Keratinocyte (primary cell): ENCODE measurements around the gene DNM2. TPM values are rescaled to one million over a fixed set of nuclear protein-coding genes. Genes with fewer than 3 reads are reported as not detected.
"Not testable (repeated sequence)": the region's sequence is repeated elsewhere in the genome, so short reads cannot be mapped to it uniquely, and the experiment has no call there.

Experiments
- DNase-seq: peaks from one replicate; pipeline ENCODE4 v3.0.0-alpha.2; 2011; ENCODE audit warnings: low read depth, missing footprints, low spot score
- FAIRE-seq: peaks from 2 replicates; lab custom pipeline; 2011; peaks lifted over from hg19 to GRCh38; lab: Jason Lieb, UNC
- H2AFZ ChIP-seq: 2 replicates; pipeline ENCODE4 v1.6.0; 2012; ENCODE audit warnings: low read length, control low read depth, inconsistent platforms; ENCODE audit not compliant: control insufficient read depth
- H3K27ac ChIP-seq: 2 replicates; pipeline ENCODE4 v1.5.1; 2011; ENCODE audit warnings: low read length; ENCODE audit not compliant: control insufficient read depth, insufficient read depth
- H3K27me3 ChIP-seq: 3 replicates; pipeline ENCODE4 v1.6.0; 2011; ENCODE audit warnings: low read length; ENCODE audit not compliant: control insufficient read depth, insufficient read depth; ENCODE audit errors: extremely low read depth
- H3K36me3 ChIP-seq, 2 experiments: 2 replicates in 1 of 2; 3 replicates in 1 of 2; pipeline ENCODE4 v1.5.1; 2011; ENCODE audit warnings: low read length in 2 of 2, mild to moderate bottlenecking in 1 of 2; ENCODE audit not compliant: control insufficient read depth in 2 of 2, insufficient read depth in 2 of 2; ENCODE audit errors: extremely low read depth in 1 of 2
- H3K4me1 ChIP-seq: 3 replicates; pipeline ENCODE4 v1.5.1; 2011; ENCODE audit warnings: low read length; ENCODE audit not compliant: control insufficient read depth, insufficient read depth; ENCODE audit errors: extremely low read depth
- H3K4me2 ChIP-seq: 3 replicates; pipeline ENCODE4 v1.6.0; 2011; ENCODE audit warnings: low read depth, low read length; ENCODE audit not compliant: control insufficient read depth, insufficient read depth; ENCODE audit errors: extremely low read depth
- H3K4me3 ChIP-seq, 3 experiments: fragments of 200-600 bp in 1 of 3; sonication (generic) in 1 of 3; 2 replicates in 2 of 3; 3 replicates in 1 of 3; pipeline ENCODE4 v1.5.1; 2011 to 2016; ENCODE audit warnings: low read length in 3 of 3, mild to moderate bottlenecking in 3 of 3, control low read depth in 2 of 3, inconsistent platforms in 1 of 3, low read depth in 1 of 3, mixed read lengths in 1 of 3, mixed run types in 1 of 3, moderate library complexity in 1 of 3; ENCODE audit not compliant: control insufficient read depth in 2 of 3, insufficient read depth in 2 of 3; ENCODE audit errors: extremely low read depth in 1 of 3
- H3K79me2 ChIP-seq: 2 replicates; pipeline ENCODE4 v1.6.0; 2012; ENCODE audit warnings: low read length; ENCODE audit not compliant: control insufficient read depth, insufficient read depth
- H3K9ac ChIP-seq: 3 replicates; pipeline ENCODE4 v1.6.0; 2011; ENCODE audit warnings: low read length; ENCODE audit not compliant: control insufficient read depth, insufficient read depth; ENCODE audit errors: extremely low read depth
- H3K9me1 ChIP-seq: 3 replicates; pipeline ENCODE4 v1.6.0; 2011; ENCODE audit warnings: low read length; ENCODE audit not compliant: control insufficient read depth, insufficient read depth; ENCODE audit errors: extremely low read depth
- H3K9me3 ChIP-seq: 2 replicates; pipeline ENCODE4 v1.5.1; 2012; ENCODE audit warnings: low read depth, low read length; ENCODE audit not compliant: control insufficient read depth
- H4K20me1 ChIP-seq: 3 replicates; pipeline ENCODE4 v1.6.0; 2011; ENCODE audit warnings: low read length; ENCODE audit not compliant: control insufficient read depth, insufficient read depth; ENCODE audit errors: extremely low read depth
- EZH2 ChIP-seq: IDR thresholded peaks from one replicate; pipeline ENCODE4 v1.6.1; 2012; ENCODE audit warnings: inconsistent platforms, mild to moderate bottlenecking, low read length, moderate library complexity
- dilution Hi-C: fragments of 300-500 bp; cut with MboI; formaldehyde crosslinking; loops from one replicate; pipeline ENCODE4 v1.7.0; 2020; ENCODE audit warnings: low sequenced_read_pairs; ENCODE audit not compliant: extremely low pct_ligation_motif_present
- polyA plus RNA-seq, 5 experiments: library from polyadenylated mRNA; depleted of rRNA in 3 of 5; stranded (reverse) in 3 of 5; stranded (forward) in 1 of 5; unstranded in 1 of 5; fragments of >200 nt; gene quantifications; 1 replicate in 1 of 5; 2 replicates in 3 of 5; 3 replicates in 1 of 5; pipeline versions ENCODE4 v1.2.1 to v1.2.3, GENCODE V29; 2011 to 2012; ENCODE audit warnings: missing spikeins in 2 of 5, low read depth in 1 of 5, low replicate concordance in 1 of 5
- TF ChIP-seq, protein P1 (sequence below), 3 experiments: IDR thresholded peaks in 1 of 3; conservative IDR thresholded peaks in 1 of 3; optimal IDR thresholded peaks in 1 of 3; 2 replicates in 2 of 3; 3 replicates in 1 of 3; pipeline versions ENCODE3 to v1.5.1; 2011; ENCODE audit warnings: low read length in 3 of 3, mild to moderate bottlenecking in 3 of 3, moderate library complexity in 2 of 3, control low read depth in 1 of 3, inconsistent platforms in 1 of 3; ENCODE audit not compliant: insufficient read depth in 2 of 3; ENCODE audit errors: extremely low read depth in 1 of 3

The DNM2 gene
- polyA plus RNA-seq, 1 donor (not counting 4 experiments of a cell fraction or from before 2014, with no cell fraction given), result 60.1 TPM

DNA sequence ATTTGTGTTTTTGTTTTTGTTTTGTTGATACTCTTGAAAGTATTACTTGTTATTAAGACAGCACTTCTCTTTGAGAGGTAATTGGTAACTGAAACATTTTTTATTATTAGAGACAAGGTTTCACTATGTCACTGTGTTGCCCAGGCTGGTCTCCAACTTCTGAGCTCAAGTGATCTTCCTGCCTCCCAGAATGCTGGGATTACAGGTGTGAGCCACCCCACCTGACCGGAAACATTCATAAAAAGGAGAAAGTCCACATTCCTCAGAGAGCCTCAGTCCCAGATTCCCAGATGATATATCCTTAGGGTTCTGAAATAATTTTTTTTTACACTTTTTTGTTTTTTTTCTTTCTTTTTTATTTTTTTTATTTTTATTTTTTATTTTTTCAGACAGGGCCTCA is 156.1 kb downstream of the DNM2 start:
- DNase-seq (no peak), FAIRE-seq (no peak)
- no peaks in the 10 kb centered on the region for H3K27me3 ChIP-seq
- peaks cover 13% of the 10 kb centered on the region for H3K4me1 ChIP-seq
- peaks cover 61% of the 10 kb centered on the region for H3K79me2 ChIP-seq
- H3K9me3 ChIP-seq, result no peaks in the 10 kb centered on the region
- H4K20me1 ChIP-seq, result peaks cover 4% of the 10 kb centered on the region
- TF ChIP-seq, protein P1, sequence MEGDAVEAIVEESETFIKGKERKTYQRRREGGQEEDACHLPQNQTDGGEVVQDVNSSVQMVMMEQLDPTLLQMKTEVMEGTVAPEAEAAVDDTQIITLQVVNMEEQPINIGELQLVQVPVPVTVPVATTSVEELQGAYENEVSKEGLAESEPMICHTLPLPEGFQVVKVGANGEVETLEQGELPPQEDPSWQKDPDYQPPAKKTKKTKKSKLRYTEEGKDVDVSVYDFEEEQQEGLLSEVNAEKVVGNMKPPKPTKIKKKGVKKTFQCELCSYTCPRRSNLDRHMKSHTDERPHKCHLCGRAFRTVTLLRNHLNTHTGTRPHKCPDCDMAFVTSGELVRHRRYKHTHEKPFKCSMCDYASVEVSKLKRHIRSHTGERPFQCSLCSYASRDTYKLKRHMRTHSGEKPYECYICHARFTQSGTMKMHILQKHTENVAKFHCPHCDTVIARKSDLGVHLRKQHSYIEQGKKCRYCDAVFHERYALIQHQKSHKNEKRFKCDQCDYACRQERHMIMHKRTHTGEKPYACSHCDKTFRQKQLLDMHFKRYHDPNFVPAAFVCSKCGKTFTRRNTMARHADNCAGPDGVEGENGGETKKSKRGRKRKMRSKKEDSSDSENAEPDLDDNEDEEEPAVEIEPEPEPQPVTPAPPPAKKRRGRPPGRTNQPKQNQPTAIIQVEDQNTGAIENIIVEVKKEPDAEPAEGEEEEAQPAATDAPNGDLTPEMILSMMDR (optimal IDR thresholded peaks at IDR 0.05 in 1 of 3, IDR thresholded peaks at IDR 0.05 in 1 of 3, conservative IDR thresholded peaks at IDR 0.05 in 1 of 3; ENCODE audit: extremely low read depth in 1 of 3, insufficient read depth in 2 of 3, low read length in 3 of 3), result no peak
- TF ChIP-seq EZH2, result no peak
- no peak overlapping the region for H2AFZ ChIP-seq
- no peak overlapping the region for H3K9ac ChIP-seq
- dilution Hi-C loops, result no loop called here
- H3K36me3 ChIP-seq, result peaks cover 0 to 2% of the 10 kb centered on the region in 2 experiments
- no peaks in the 10 kb centered on the region for H3K9me1 ChIP-seq
- peak overlapping the region; percentile 16 for H3K4me2 ChIP-seq
- H3K27ac ChIP-seq, result no peak overlapping the region
- H3K4me3 ChIP-seq, result no peak overlapping the region

GRCh38 chr19:10876459-10877240 is 158.8 kb downstream of the DNM2 start:
- H3K36me3 ChIP-seq, result peaks cover 9 to 11% of the 10 kb centered on the region in 2 experiments
- H4K20me1 ChIP-seq, result peaks cover 4% of the 10 kb centered on the region
- H2AFZ ChIP-seq, result no peak overlapping the region
- H3K4me2 ChIP-seq, result no peak overlapping the region
- H3K4me1 ChIP-seq, result peaks cover 12% of the 10 kb centered on the region
- no peak overlapping the region for H3K9ac ChIP-seq
- TF ChIP-seq EZH2, result no peak
- TF ChIP-seq, protein P1 (optimal IDR thresholded peaks at IDR 0.05 in 1 of 3, IDR thresholded peaks at IDR 0.05 in 1 of 3, conservative IDR thresholded peaks at IDR 0.05 in 1 of 3; ENCODE audit: extremely low read depth in 1 of 3, insufficient read depth in 2 of 3, low read length in 3 of 3), result no peak
- FAIRE-seq (no peak), DNase-seq (no peak)
- H3K4me3 ChIP-seq, result no peak overlapping the region
- no peaks in the 10 kb centered on the region for H3K9me3 ChIP-seq
- peaks cover 86% of the 10 kb centered on the region for H3K79me2 ChIP-seq
- H3K27me3 ChIP-seq, result no peaks in the 10 kb centered on the region
- H3K27ac ChIP-seq, result no peak overlapping the region
- H3K9me1 ChIP-seq, result no peaks in the 10 kb centered on the region
- dilution Hi-C loops, result no loop called here

DNA sequence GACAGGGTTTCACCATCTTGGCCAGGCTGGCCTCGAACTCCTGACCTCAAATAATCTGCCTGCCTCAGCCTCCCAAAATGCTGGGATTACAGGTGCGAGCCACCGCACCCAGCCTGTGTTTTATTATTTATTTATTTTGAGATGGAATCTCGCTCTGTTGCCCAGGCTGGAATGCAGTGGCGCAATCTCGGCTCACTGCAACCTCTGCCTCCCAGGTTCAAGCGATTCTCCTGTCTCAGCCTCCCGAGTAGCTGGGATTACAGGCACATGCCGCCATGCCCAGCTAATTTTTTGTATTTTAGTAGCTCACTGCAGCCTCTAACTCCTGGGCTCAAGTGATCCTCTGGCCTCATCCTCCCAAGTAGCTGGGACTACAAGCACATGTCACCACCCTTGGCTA is 159.7 kb downstream of the DNM2 start:
- H3K9me3 ChIP-seq, H3K4me3 ChIP-seq, H3K27me3 ChIP-seq, H3K4me2 ChIP-seq, H2AFZ ChIP-seq, dilution Hi-C loops, H3K9me1 ChIP-seq, FAIRE-seq, H4K20me1 ChIP-seq, H3K27ac ChIP-seq, DNase-seq, H3K9ac ChIP-seq: not testable (repeated sequence)
- H3K79me2 ChIP-seq, result peaks cover 87% of the 10 kb centered on the region
- peaks cover 10% of the 10 kb centered on the region for H3K4me1 ChIP-seq
- H3K36me3 ChIP-seq, result peaks cover 12 to 14% of the 10 kb centered on the region in 2 experiments
